OCI-LY3 (cell line): ENCODE data around the gene NIT2.

Experiments
- EZH2phosphoT487 ChIP-seq: fragments of 200-600 bp; shearing (Covaris generic); IDR thresholded peaks from 2 replicates; pipeline ENCODE4 v1.6.1; 2018; ENCODE audit warnings: antibody characterized with exemption, mixed run types, low read depth
- TF ChIP-seq, protein P1 (sequence below): fragments of 200-600, 300-600 bp; sonication (generic); IDR thresholded peaks from 2 replicates; pipeline ENCODE4 v1.5.1; 2014; ENCODE audit warnings: antibody characterized with exemption, low read length, low read depth

DNA sequence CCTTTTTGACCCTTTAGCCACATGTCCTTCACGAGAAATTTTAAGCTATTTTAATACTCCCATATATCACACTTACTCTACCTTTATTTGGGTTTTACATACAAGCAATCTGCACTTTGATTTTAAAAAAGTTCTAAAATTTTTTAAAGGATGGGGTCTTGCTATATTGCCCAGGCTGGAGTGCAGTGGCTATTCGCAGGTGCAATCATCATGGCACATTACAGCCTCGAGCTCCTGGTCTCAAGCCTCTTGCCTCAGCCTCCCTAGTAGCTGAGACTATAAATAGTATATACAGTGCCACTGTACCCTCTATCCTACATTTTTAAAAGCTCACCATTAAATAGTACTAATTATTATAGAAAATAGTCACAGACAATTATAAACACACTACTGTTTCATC is 29.9 kb downstream of the NIT2 start:
- TF ChIP-seq, protein P1, sequence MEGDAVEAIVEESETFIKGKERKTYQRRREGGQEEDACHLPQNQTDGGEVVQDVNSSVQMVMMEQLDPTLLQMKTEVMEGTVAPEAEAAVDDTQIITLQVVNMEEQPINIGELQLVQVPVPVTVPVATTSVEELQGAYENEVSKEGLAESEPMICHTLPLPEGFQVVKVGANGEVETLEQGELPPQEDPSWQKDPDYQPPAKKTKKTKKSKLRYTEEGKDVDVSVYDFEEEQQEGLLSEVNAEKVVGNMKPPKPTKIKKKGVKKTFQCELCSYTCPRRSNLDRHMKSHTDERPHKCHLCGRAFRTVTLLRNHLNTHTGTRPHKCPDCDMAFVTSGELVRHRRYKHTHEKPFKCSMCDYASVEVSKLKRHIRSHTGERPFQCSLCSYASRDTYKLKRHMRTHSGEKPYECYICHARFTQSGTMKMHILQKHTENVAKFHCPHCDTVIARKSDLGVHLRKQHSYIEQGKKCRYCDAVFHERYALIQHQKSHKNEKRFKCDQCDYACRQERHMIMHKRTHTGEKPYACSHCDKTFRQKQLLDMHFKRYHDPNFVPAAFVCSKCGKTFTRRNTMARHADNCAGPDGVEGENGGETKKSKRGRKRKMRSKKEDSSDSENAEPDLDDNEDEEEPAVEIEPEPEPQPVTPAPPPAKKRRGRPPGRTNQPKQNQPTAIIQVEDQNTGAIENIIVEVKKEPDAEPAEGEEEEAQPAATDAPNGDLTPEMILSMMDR: no peak
- TF ChIP-seq EZH2phosphoT487: no peak
